ENCODE data around the gene ERCC4.

ERCC4 gene

GRCh38 chr16:13948086-13948485 is 28.1 kb downstream of the ERCC4 start:
- no peak for DNase-seq (ENCODE audit: low spot score)

- DNase-seq (ENCODE audit: low spot score) = no peak
These were observed 31.0 kb downstream of the ERCC4 start for GRCh38 chr16:13950821-13951547.

GRCh38 chr16:13951611-13952010 is 31.7 kb downstream of the ERCC4 start:
- DNase-seq (ENCODE audit: low spot score) = no peak

- DNase-seq (ENCODE audit: low spot score) = no peak
These were observed 33.5 kb downstream of the ERCC4 start for GRCh38 chr16:13953501-13953900.

- DNase-seq (ENCODE audit: low spot score) = no peak
These were observed 36.8 kb downstream of the ERCC4 start for GRCh38 chr16:13956635-13957196.

- DNase-seq (ENCODE audit: low spot score) = peak; percentile 62
These were observed 37.5 kb downstream of the ERCC4 start for GRCh38 chr16:13957197-13958078.

- DNase-seq (ENCODE audit: low spot score) = no peak
These were observed 38.5 kb downstream of the ERCC4 start for GRCh38 chr16:13958474-13958873.

GRCh38 chr16:13959626-13960025 is 39.7 kb downstream of the ERCC4 start:
- DNase-seq (ENCODE audit: low spot score) = no peak

GRCh38 chr16:13961099-13961811 is 41.3 kb downstream of the ERCC4 start:
- DNase-seq (ENCODE audit: low spot score) = no peak

GRCh38 chr16:13962232-13962631 is 42.3 kb downstream of the ERCC4 start:
- no peak for DNase-seq (ENCODE audit: low spot score)

- no peak for DNase-seq (ENCODE audit: low spot score)
These were observed 48.9 kb downstream of the ERCC4 start for GRCh38 chr16:13968835-13969234.

- DNase-seq (ENCODE audit: low spot score) = no peak
These were observed 49.8 kb downstream of the ERCC4 start for GRCh38 chr16:13969711-13970110.

- no peak for DNase-seq (ENCODE audit: low spot score)
These were observed 50.9 kb downstream of the ERCC4 start for GRCh38 chr16:13970708-13971422.

- no peak for DNase-seq (ENCODE audit: low spot score)
These were observed 53.5 kb downstream of the ERCC4 start for GRCh38 chr16:13973321-13974023.

GRCh38 chr16:13977177-13977576 is 57.2 kb downstream of the ERCC4 start:
- no peak for DNase-seq (ENCODE audit: low spot score)

- DNase-seq (ENCODE audit: low spot score) = no peak
These were observed 62.5 kb downstream of the ERCC4 start for GRCh38 chr16:13982451-13982850.

GRCh38 chr16:13983625-13984024 is 63.7 kb downstream of the ERCC4 start:
- DNase-seq (ENCODE audit: low spot score) = no peak

GRCh38 chr16:13984794-13985193 is 64.8 kb downstream of the ERCC4 start:
- no peak for DNase-seq (ENCODE audit: low spot score)

GRCh38 chr16:13988038-13988437 is 68.1 kb downstream of the ERCC4 start:
- DNase-seq (ENCODE audit: low spot score) = no peak

- no peak for DNase-seq (ENCODE audit: low spot score)
These were observed 72.4 kb downstream of the ERCC4 start for GRCh38 chr16:13992322-13992721.

GRCh38 chr16:13992976-13993375 is 73.0 kb downstream of the ERCC4 start:
- no peak for DNase-seq (ENCODE audit: low spot score)
